ENCODE measurements around the gene CHST9.
"Not testable (repeated sequence)": the region's sequence is repeated elsewhere in the genome, so short reads cannot be mapped to it uniquely, and the experiment has no call there.

The CHST9 gene

GRCh38 chr18:27188309-27188708 is 3.2 kb upstream of the CHST9 start:
- no peak overlapping the region for H3K27ac Mint-ChIP-seq
- peaks cover 26 to 35% of the 10 kb centered on the region in 2 donors for H3K27me3 Mint-ChIP-seq
- DNase-seq (no peak), ATAC-seq (replicated peaks) (no peak)
- H3K9me3 Mint-ChIP-seq = peaks cover 0 to 3% of the 10 kb centered on the region in 2 donors
- no peaks in the 10 kb centered on the region for H3K4me1 Mint-ChIP-seq
- peaks cover 0 to 3% of the 10 kb centered on the region in 2 donors for H3K36me3 Mint-ChIP-seq
- H3K4me3 Mint-ChIP-seq = no peak overlapping the region

- H3K36me3 Mint-ChIP-seq = peaks cover 0 to 3% of the 10 kb centered on the region in 2 donors
- H3K27ac Mint-ChIP-seq = no peak overlapping the region
- H3K9me3 Mint-ChIP-seq = peaks cover 0 to 3% of the 10 kb centered on the region in 2 donors
- no peaks in the 10 kb centered on the region for H3K4me1 Mint-ChIP-seq
- no peak overlapping the region for H3K4me3 Mint-ChIP-seq
- ATAC-seq (replicated peaks) = no peak
- H3K27me3 Mint-ChIP-seq = peaks cover 32 to 40% of the 10 kb centered on the region in 2 donors
- no peak for DNase-seq
Measured at GRCh38 chr18:27185897-27186296, 789 bp upstream of the CHST9 start.

GRCh38 chr18:27184115-27185024 is 738 bp downstream of the CHST9 start:
- DNase-seq (no peak), ATAC-seq (replicated peaks) (no peak)
- Mint-ChIP-seq H3K27ac (no peak overlapping the region), H3K4me1 (no peaks in the 10 kb centered on the region), H3K36me3 (peaks cover 0 to 3% of the 10 kb centered on the region in 2 donors), H3K27me3 (peaks cover 32 to 40% of the 10 kb centered on the region in 2 donors), H3K4me3 (no peak overlapping the region), H3K9me3 (no peaks in the 10 kb centered on the region)

- ATAC-seq (replicated peaks) = no peak
- Mint-ChIP-seq H3K9me3 (no peaks in the 10 kb centered on the region), H3K27ac (no peak overlapping the region), H3K4me3 (no peak overlapping the region), H3K36me3 (peaks cover 0 to 3% of the 10 kb centered on the region in 2 donors), H3K27me3 (peaks cover 27 to 32% of the 10 kb centered on the region in 2 donors), H3K4me1 (no peaks in the 10 kb centered on the region)
- no peak for DNase-seq
Measured at GRCh38 chr18:27181726-27182125, 3.4 kb downstream of the CHST9 start.

GRCh38 chr18:27178424-27178823 is 6.7 kb downstream of the CHST9 start:
- Mint-ChIP-seq H3K36me3 (no peaks in the 10 kb centered on the region), H3K4me3 (no peak overlapping the region), H3K27ac (no peak overlapping the region), H3K4me1 (no peaks in the 10 kb centered on the region), H3K9me3 (no peaks in the 10 kb centered on the region), H3K27me3 (peaks cover 7 to 8% of the 10 kb centered on the region in 2 donors)
- ATAC-seq (replicated peaks) (no peak), DNase-seq (no peak)

- no peaks in the 10 kb centered on the region for H3K4me1 Mint-ChIP-seq
- no peaks in the 10 kb centered on the region for H3K27me3 Mint-ChIP-seq
- no peak overlapping the region for H3K4me3 Mint-ChIP-seq
- H3K36me3 Mint-ChIP-seq = no peaks in the 10 kb centered on the region
- no peak for DNase-seq
- H3K9me3 Mint-ChIP-seq = no peaks in the 10 kb centered on the region
- H3K27ac Mint-ChIP-seq = no peak overlapping the region
- no peak for ATAC-seq (replicated peaks)
Measured at GRCh38 chr18:27175914-27176313, 9.2 kb downstream of the CHST9 start.

GRCh38 chr18:27175245-27175644 is 9.9 kb downstream of the CHST9 start:
- H3K4me1 Mint-ChIP-seq = no peaks in the 10 kb centered on the region
- DNase-seq = no peak
- H3K36me3 Mint-ChIP-seq = no peaks in the 10 kb centered on the region
- ATAC-seq (replicated peaks) = no peak
- H3K9me3 Mint-ChIP-seq = no peaks in the 10 kb centered on the region
- no peak overlapping the region for H3K4me3 Mint-ChIP-seq
- H3K27me3 Mint-ChIP-seq = no peaks in the 10 kb centered on the region
- no peak overlapping the region for H3K27ac Mint-ChIP-seq

- Mint-ChIP-seq H3K27me3 (no peaks in the 10 kb centered on the region), H3K9me3 (no peaks in the 10 kb centered on the region), H3K36me3 (no peaks in the 10 kb centered on the region), H3K4me3 (no peak overlapping the region), H3K4me1 (no peaks in the 10 kb centered on the region), H3K27ac (no peak overlapping the region)
- no peak for ATAC-seq (replicated peaks)
- no peak for DNase-seq
Measured at GRCh38 chr18:27171993-27172392, 13.1 kb downstream of the CHST9 start.

- H3K27ac Mint-ChIP-seq = no peak overlapping the region
- H3K9me3 Mint-ChIP-seq = peaks cover 3 to 5% of the 10 kb centered on the region in 2 donors
- H3K4me1 Mint-ChIP-seq = no peaks in the 10 kb centered on the region
- no peaks in the 10 kb centered on the region for H3K36me3 Mint-ChIP-seq
- H3K4me3 Mint-ChIP-seq = no peak overlapping the region
- ATAC-seq (replicated peaks) (no peak), DNase-seq (no peak)
- H3K27me3 Mint-ChIP-seq = no peaks in the 10 kb centered on the region
Measured at GRCh38 chr18:27165412-27165811, 19.7 kb downstream of the CHST9 start.

GRCh38 chr18:27164905-27165304 is 20.2 kb downstream of the CHST9 start:
- Mint-ChIP-seq H3K27ac (no peak overlapping the region), H3K36me3 (no peaks in the 10 kb centered on the region), H3K4me3 (no peak overlapping the region), H3K9me3 (peaks cover 5 to 6% of the 10 kb centered on the region in 2 donors), H3K27me3 (no peaks in the 10 kb centered on the region), H3K4me1 (no peaks in the 10 kb centered on the region)
- no peak for DNase-seq
- no peak for ATAC-seq (replicated peaks)

GRCh38 chr18:27163197-27163716 is 21.9 kb downstream of the CHST9 start:
- not testable (repeated sequence) for H3K9me3 Mint-ChIP-seq; H3K27ac Mint-ChIP-seq; H3K27me3 Mint-ChIP-seq; H3K36me3 Mint-ChIP-seq; H3K4me1 Mint-ChIP-seq; ATAC-seq (replicated peaks); H3K4me3 Mint-ChIP-seq; DNase-seq

- ATAC-seq (replicated peaks); H3K36me3 Mint-ChIP-seq; DNase-seq; H3K27ac Mint-ChIP-seq; H3K4me3 Mint-ChIP-seq; H3K4me1 Mint-ChIP-seq; H3K27me3 Mint-ChIP-seq: not testable (repeated sequence)
- H3K9me3 Mint-ChIP-seq = peaks cover 13 to 19% of the 10 kb centered on the region in 2 donors
Measured at GRCh38 chr18:27149240-27149639, 35.9 kb downstream of the CHST9 start.

- Mint-ChIP-seq H3K9me3 (peaks cover 7 to 10% of the 10 kb centered on the region in 2 donors), H3K36me3 (no peaks in the 10 kb centered on the region), H3K27ac (no peak overlapping the region), H3K27me3 (no peaks in the 10 kb centered on the region), H3K4me1 (no peaks in the 10 kb centered on the region), H3K4me3 (no peak overlapping the region)
- DNase-seq (no peak), ATAC-seq (replicated peaks) (no peak)
Measured at GRCh38 chr18:27144672-27145071, 40.4 kb downstream of the CHST9 start.

GRCh38 chr18:27143580-27144287 is 41.4 kb downstream of the CHST9 start:
- DNase-seq (no peak), ATAC-seq (replicated peaks) (no peak)
- Mint-ChIP-seq H3K4me3 (no peak overlapping the region), H3K36me3 (no peaks in the 10 kb centered on the region), H3K27me3 (no peaks in the 10 kb centered on the region), H3K4me1 (no peaks in the 10 kb centered on the region), H3K27ac (no peak overlapping the region), H3K9me3 (peaks cover 4 to 7% of the 10 kb centered on the region in 2 donors)
